GM20431 (cell line): ENCODE data around the gene UQCRC1.

ENCODE experiments used
- in situ Hi-C: fragments of 300-500 bp; cut with MseI, MboI; formaldehyde crosslinking; loops from one replicate; pipeline ENCODE4 v1.15.0; 2020; ENCODE audit warnings: low sequenced_read_pairs; ENCODE audit not compliant: unreplicated experiment

UQCRC1 gene

DNA sequence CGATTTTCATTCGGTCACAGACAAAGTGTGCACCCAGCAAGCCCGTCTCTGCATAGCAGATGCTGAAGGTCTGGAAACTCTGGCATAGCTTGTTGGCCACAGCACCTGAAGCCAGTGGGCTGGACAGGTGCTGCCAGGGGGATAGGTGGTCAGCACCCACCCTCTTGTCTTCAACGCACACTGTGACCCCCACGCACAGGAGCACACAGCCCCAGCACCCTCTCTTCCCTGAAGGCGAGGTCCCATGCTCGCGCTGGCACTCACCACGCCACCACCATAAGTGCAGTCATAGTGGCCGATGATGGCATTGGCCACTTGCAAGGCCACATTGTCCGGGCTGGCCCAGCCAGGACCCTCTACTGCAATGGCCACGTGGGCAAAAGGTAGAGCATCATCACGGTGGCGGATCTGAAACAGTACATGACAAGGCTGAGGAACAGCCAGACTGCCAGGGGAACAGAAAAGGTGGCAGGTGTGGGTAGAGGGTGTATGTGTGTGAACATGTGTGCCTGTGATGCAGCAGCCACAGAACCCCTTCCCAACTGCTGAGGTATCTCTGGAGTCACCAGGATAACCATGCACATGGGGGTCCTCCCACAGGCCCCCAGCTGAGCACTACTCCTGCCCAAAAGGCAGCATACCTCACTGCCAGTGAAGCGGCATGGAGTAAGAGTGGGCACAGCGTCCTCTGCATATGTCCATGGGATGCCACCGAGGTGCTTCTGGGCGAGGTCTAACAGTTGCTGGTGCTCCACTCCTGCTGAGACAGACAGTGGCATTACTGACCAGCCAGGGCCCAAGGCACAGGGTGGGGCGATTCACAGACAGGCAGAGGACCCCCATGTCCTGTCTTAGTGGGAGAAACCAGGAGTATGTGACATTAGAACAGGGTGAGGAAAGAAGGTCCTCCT lies 8.5 kb downstream of the UQCRC1 start:
- in situ Hi-C loops = no loop called here

DNA sequence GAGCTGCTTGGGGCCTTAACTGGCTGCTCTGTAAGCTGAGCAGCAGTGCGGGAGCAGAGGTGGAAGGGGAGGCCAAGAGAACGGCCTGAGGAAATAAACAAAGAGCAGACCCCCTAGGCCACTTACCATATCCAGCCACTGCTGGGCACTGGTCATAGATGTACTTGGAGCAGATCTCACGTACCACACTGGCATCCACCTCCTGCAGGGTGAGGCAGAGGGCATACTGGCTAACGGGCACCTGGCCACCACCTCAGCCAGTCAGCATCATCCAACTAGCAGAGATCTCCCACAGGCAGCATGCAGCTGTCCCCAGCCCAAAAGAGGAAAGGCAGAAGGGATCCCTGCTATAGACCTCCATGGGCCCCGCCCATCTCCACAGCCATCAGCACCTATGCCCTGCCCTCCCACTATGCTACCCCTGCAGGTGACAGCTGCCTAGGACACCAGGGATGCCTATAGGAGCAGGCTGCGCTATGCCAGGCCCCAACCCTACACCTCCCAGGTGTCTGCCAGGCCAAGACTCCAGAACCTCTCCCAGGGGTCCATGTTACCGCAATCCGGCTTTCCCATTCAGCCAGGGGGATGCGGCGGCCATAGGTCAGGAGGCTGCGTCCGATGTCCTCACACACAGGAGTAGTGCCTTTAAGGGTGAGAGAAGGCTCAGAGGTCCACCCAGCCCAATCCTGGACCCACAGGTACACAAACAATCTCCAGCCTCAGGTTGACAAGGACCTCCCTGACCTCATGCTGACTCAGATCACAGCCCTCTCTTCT lies 9.7 kb downstream of the UQCRC1 start:
- in situ Hi-C loops = no loop called here

- in situ Hi-C loops = no loop called here
Measured at GRCh38 chr3:48599077-48599501, 10.4 kb downstream of the UQCRC1 start.

DNA sequence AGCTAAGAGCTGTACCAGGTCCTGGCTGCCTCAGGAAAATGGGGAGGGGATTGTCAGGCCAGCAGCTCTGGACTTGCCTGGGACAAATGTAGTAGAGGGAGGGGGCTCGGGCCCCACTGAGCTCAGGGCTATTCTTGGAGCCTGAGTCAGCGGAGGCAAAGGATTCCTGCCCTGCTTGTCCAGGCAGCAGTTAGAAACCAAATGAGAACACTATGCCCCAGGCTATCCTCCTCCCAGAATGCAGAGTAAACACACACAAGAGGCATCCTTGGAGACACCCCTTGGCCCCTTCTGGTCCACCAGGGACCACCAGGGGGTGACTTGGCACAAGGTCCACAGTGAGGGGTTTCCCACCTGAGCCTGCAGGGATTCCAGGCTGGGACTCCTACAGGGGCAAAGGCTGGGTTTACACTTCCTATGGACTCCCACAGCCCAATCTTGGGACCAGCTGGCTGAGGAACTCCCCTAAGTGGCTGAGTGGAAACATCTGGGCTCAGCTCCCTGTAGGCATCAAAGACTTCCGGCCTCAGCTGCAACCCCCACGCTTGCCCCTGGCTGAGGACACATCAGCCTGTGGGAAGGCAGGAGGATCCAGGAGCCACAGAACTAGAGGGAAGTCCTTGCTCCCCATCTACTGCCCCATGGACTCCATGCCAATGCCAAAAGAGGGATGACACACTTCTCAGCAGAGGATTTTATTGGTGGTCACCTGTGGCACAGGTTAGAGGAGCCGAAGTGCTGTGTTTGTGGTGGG lies 10.9 kb downstream of the UQCRC1 start:
- in situ Hi-C loops = no loop called here

DNA sequence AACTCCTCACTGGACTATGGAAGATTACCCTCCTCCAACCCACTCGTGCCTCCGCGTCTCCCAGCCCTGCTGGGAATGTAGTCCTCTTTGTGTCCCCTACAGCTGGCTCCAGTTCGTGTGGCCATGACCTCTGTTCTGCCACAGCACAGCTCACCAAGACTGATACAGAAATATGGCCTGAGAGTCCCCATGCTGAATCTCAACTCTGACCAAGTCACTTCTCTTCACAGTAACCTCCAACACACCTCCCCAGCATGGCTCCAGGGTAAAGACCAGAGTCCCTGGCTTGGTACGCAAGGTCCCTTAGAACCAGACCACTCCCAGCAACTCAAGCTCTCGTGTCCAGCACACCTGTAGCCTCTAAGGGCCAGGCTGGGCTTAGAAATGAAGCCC lies 12.0 kb downstream of the UQCRC1 start:
- in situ Hi-C loops = no loop called here

GRCh38 chr3:48596676-48597407 lies 12.6 kb downstream of the UQCRC1 start:
- in situ Hi-C loops = no loop called here

DNA sequence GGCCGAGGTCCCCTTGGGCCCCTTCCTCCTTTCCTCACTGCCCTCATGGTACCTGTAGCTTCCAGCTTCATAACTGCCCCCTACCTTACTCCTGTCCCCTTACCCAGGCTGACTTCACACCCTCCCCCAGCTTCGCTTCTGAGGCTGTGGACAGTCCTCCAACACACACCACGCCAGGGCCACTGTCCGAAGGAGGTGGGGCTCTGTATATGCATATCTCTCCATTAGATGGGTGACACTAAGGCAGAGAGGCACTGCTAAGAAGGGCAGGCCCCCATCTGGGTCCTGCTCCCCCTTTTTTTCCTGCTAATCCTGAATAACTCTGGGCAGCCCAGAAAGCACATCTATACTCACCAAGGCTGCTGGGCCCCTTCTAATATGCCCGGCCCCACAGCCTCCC lies 13.3 kb downstream of the UQCRC1 start:
- in situ Hi-C loops = no loop called here

GRCh38 chr3:48595526-48596121 lies 13.8 kb downstream of the UQCRC1 start:
- in situ Hi-C loops = no loop called here

DNA sequence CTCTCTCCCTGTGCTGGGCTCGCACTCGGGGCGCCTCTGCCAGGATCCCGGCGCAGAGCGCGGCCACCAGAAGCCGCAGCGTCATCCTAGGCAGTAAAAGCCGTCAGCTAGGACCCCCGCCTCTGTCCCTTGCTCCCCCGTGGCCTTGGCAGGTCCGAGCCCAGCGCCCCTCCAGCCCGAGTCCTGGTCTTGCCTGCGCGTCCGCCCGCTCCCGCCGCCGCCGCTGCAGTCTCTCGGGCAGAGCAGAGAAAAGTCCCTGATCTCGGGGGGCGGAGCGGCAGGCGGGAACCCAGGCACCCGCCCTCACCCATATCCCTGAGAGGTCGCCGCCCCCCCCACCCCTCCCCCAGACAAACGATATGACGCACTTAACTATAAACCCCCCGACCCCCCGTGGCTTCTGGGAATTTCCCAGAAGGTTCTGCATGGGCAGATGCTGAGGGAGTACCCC lies 14.3 kb downstream of the UQCRC1 start, which contains the start of gene COL7A1:
COL7A1 (minus strand) TSS at position 255 of the 451 bp plus-strand sequence; CDS start at position 85, 170 bp downstream.
- in situ Hi-C loops = no loop called here

DNA sequence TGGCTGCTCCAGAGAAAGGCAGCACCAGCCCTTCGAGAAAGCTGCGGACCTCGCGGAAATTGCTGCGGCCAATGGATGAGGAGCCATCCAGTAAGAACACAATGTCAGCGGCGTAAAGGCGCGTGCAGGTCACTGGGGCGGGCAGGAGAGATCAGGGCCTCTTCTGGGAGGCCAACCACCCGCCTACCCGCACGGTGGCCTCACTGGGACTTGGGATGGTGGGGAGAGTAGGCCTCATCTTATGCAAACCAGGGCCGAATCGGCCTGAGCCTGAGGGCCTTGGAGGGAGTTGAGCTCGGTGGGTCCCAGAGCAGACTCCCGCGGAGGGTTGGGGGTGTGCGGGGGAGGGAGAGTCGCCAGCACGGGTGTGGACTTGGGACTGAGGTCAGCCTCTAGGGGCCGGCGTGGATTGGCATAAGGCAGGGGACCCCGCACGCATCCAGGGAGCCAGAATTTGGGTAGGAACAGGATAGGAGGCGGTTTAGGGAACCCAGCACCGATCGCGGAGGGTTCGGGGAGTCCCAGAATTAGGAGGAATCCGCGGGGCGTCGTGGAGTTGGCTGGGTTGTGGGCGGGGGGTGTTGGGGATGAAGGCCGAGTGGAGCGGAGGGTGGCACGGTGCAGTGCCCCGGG lies 14.9 kb downstream of the UQCRC1 start:
- in situ Hi-C loops = no loop called here

DNA sequence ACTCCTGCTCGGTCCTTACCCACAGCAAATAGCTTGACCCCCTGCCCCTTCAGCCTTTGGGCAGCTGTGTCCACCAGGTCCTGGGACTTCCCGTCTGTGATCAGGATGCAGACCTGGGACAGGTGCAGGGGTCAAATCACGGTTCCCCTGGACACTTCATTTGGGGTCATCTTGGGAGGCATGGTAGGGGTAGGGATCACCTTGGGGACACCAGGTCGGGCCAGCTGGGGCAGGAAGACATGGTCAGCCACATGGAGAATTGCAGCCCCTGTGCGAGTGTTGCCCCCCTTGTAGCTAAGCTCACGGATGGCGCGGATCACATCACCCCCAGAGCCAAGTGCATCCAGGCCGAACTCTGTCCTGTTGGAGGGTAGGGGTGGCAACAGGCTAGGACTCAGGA lies 16.1 kb downstream of the UQCRC1 start:
- in situ Hi-C loops = no loop called here

DNA sequence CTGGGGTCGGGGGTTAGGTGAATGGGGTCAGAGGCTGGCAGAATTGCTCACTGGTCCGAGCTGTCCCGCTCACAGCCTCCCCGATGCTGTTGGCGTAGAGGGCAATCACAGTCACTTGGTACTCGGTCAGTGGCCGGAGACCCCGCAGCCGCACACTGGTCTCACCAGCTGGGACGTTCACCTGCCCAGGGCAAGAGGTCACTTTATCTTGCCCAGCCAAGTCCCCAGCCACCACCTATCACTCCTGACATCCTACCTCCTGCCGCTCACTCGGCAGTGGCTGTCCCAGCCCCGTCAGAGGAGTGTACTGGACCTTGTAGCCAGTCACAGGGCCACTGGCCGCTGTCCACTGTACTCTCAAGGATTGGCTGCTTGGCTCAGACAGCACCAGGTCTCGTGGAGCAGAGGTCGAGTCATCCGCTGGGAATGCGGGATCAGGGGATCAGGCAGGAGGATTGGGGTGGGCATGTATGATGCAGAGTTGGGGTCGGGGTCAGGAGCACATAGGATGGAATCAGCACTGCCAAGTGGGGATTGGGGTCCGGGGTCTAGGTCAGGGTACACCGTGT lies 16.8 kb downstream of the UQCRC1 start:
- in situ Hi-C loops = no loop called here

DNA sequence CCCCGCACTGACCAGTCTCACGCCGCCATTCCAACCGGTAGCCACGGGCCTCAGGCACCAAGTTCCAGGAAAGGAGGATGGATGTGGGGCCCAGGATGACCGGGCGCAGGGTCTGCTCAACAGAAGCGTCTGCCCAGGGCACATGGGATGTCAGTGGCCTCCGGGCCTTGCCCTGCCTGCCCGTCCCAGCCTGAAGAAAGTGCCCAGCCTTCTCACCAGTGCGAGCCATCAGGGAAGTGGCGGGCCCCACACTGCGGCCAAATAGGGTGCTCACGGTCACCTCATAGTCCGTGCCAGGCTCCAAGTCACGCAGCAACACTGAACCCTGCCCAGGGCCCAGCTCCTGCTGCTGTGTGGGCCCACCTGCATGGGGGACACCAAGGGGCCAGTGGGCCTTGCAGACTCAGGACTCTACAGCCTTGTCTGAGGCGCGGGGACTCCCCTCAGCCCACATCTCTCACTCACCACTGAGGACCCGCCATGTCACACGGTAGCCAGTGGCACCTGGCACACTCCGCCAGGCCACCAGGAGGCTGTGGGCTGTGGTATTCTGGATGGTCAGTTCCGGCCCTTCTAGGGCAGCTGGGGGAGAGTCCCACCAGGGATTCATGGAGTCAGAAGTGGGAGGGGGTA lies 17.4 kb downstream of the UQCRC1 start:
- in situ Hi-C loops = no loop called here

GRCh38 chr3:48591436-48591835 lies 18.0 kb downstream of the UQCRC1 start:
- in situ Hi-C loops = no loop called here

GRCh38 chr3:48588230-48588629 lies 21.2 kb downstream of the UQCRC1 start:
- in situ Hi-C loops = no loop called here

DNA sequence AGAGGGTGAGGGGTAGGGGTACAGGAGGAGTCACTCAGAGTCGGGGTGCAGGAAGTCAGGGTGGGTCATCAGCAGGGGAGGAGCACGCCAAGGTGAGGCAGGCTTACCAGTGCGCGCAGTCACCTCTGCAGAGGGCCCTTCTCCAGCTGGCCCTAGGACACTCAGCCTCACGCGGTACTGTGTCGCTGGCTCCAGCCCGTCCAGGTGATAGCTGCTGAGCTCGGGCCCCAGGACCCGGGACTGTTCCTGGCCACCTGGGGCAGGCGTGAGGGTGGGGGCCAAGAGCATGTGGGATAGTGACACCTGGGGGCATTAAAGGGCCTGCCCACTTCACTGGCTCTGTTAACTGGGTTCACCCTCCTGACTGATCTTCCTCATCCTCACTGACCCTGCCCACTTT lies 21.8 kb downstream of the UQCRC1 start:
- in situ Hi-C loops = no loop called here

DNA sequence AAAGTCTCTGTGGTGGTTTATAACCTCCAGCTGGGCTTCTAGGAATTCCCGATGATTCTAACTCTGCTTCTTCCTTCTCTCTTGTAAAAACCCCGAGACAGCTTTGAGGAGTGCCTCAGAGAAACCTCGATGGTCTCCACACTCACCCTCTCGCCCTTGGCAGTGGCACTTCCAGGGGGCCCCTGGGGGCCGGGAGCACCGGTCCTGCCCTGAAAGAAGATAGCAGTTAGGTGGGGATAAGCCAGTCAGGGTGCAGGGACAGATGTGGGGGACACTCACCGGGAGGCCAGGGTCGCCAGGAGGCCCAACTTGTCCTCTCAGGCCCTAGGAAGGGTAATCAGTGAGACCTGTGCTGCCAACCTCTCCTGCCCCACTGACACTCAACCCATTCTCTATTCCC lies 24.0 kb downstream of the UQCRC1 start:
- in situ Hi-C loops = no loop called here

DNA sequence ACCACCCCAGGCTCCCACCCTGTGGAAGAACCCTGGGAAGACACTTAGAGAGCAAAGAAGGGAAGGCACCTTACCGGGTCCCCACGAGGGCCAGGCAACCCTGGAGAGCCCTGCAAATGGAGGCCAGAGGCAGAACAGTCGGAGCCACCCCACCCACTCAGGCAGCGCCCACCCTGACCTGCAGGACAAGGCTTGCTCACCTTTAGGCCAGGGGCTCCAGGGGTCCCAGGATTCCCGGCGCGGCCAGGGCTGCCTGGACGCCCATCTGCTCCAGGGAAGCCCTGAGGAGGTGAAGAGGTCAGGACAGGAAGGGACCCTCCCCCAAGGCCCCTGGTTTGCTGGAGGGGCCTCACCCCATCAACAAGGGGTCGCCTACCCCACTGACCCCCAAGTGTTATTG lies 24.6 kb downstream of the UQCRC1 start:
- in situ Hi-C loops = no loop called here
